Activated T-cell treated with anti-CD3 and anti-CD28 coated beads for 4 hours (primary cell): ENCODE results near the gene PCARE.
A peak's percentile ranks its signal among the peaks of the same experiment; 100 is the strongest.

ENCODE experiments used
- DNase-seq: peaks from one replicate; pipeline ENCODE4 v3.0.0-alpha.2; 2020

PCARE gene

GRCh38 chr2:29033172-29033571, 41.2 kb downstream of the PCARE start:
- DNase-seq: no peak

DNA sequence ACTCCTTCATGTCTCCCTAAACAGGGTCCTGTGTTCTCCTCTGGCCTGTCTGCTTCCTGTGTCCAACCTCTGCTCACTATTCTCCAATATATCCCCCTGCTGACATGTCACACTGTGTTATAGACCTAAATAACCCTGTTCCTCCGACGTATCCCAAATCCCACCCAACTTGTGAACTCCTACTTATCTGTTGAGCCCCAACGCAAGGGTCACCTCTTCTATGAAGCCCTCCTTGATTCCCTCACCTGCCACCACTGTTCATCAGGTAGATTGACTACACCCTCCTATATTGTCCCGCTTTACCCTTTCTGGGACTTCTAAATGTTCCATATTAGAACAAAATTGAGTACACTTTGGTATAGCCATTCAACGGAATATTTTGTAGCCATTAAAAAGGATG, 42.1 kb downstream of the PCARE start:
- no peak for DNase-seq

GRCh38 chr2:29031046-29031445, 43.3 kb downstream of the PCARE start:
- DNase-seq: no peak

GRCh38 chr2:29025711-29026110, 48.6 kb downstream of the PCARE start:
- no peak for DNase-seq

- no peak for DNase-seq
Observed at GRCh38 chr2:29024882-29025430, 49.4 kb downstream of the PCARE start.

- no peak for DNase-seq
Observed at GRCh38 chr2:29023188-29023587, 51.1 kb downstream of the PCARE start.

DNA sequence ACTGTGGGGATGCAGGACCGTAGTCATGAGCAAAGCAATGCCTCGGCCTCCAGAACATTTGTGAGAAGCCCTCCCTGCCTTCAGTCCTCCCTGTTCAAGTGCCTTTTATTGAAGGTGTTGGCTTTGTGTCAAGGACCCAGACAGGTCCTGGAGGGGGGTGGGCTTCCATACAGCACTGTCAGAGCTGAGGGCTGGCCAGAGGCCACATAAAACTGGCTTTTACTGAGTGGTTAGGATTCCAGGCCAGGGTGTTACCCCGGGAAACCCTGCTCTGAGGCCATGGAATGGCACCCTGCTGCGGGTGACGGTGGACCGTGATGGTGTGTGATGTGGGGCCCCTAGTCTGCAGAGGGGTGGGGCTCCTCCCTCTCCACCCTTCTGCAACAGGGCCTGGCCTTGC, 51.6 kb downstream of the PCARE start:
- DNase-seq: no peak

DNA sequence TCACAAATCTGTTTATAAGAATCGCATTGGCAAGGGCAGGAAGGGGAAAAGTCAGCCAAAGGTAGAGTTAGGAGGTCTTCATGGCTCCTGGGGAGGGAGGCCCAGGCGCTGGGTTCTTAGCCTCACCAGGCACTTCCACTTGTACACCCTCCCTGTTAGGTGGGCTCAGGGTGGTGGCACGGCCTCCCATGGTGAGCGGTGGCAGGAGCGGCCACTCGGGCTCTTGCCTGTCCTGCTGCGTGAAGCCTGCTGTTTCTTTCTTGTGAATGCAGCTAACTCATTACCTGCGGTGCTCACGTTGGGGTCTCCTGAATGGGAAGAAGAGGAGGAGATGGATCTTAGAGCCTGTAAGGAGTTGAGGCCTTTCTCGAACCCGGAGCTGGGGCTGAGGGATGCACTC, 52.4 kb downstream of the PCARE start:
- DNase-seq: no peak

- DNase-seq: no peak
Observed at GRCh38 chr2:29017716-29018435, 56.4 kb downstream of the PCARE start.

GRCh38 chr2:29016504-29016903, 57.8 kb downstream of the PCARE start:
- DNase-seq: no peak

- no peak for DNase-seq
Observed at GRCh38 chr2:29015701-29016470, 58.4 kb downstream of the PCARE start.

DNA sequence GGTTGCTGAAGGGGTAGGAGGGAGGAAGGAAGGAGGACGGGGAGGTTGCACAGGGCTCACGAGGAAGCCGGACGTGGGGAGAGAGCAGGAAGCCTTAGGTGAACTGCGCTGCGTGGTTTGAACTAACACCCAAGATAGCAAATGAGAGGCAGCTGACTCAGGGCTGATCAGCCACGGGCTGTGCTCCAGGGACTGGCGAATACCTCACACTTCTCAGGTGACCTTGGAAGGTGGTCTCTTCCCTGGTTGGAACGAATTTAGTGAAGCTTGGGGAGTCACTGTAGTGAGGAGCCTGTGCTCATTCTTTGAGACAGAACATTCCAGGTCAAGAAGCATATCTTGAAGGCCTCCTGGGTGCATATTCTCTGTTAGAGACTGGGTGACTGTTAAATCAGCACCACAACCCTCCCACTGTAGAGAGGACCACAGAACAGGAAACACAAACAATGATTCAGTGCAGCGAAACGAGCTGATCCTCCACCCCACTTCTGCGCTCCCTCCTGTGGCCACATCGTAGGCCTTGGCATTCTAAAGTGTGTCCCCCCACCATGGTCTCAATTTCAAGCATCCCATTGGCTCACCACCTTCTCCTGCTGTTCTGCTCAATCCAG, 59.4 kb downstream of the PCARE start:
- peak; percentile 50 for DNase-seq

GRCh38 chr2:29014331-29014730, 60.0 kb downstream of the PCARE start:
- DNase-seq: no peak

GRCh38 chr2:29013057-29013780, 61.1 kb downstream of the PCARE start:
- no peak for DNase-seq

DNA sequence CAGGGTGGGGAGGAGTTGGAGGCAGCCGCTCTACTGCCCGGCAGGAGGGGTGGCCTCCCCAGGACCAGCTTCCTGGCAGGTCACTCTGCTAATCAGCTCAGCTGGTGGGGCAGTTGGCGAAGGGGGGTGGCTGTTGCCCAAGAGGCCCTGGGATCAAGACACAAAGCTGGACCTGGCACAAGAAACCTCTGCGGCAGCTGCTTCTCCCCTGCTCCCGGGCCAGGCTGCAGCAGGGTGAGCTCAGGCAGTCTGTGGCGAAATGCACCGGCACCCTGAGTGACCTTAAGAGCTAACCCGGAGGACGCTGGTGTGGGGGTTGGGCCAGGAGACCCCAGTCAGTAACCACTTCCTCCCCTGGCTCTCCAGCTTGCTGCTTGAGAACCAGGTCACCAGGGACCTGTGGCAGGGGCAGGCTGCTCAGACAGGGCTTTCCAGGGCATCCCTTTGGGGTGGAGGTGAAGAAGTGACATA, 62.1 kb downstream of the PCARE start:
- no peak for DNase-seq
